HUES64 (cell line): ENCODE data around the gene ABL2.
"Not testable (repeated sequence)": the region's sequence is repeated elsewhere in the genome, so short reads cannot be mapped to it uniquely, and the experiment has no call there.

Source experiments
- H3K27ac ChIP-seq: 2 replicates; pipeline ENCODE4 v1.7.0; 2013; ENCODE audit warnings: low read depth, low read length, inconsistent platforms
- H3K27me3 ChIP-seq: 2 replicates; pipeline ENCODE4 v1.6.1; 2013; ENCODE audit warnings: mild to moderate bottlenecking, low read length; ENCODE audit not compliant: insufficient read depth
- H3K36me3 ChIP-seq: 2 replicates; pipeline ENCODE4 v1.6.1; 2013; ENCODE audit warnings: mild to moderate bottlenecking, low read length; ENCODE audit not compliant: insufficient read depth
- H3K4me1 ChIP-seq: 2 replicates; pipeline ENCODE4 v1.6.1; 2013; ENCODE audit warnings: mild to moderate bottlenecking, low read length, moderate library complexity; ENCODE audit not compliant: insufficient read depth
- H3K4me3 ChIP-seq: 2 replicates; pipeline ENCODE4 v1.5.1; 2013; ENCODE audit warnings: mild to moderate bottlenecking, low read length, moderate library complexity
- H3K9ac ChIP-seq: 2 replicates; pipeline ENCODE4 v1.6.1; 2013; ENCODE audit warnings: mild to moderate bottlenecking, low read depth, low read length
- H3K9me3 ChIP-seq: 2 replicates; pipeline ENCODE4 v1.6.1; 2013; ENCODE audit warnings: low read depth, low read length; ENCODE audit not compliant: insufficient read depth
- WGBS: fragments of 150-250, 120-280 bp; methylation state at CpG from one replicate; pipeline ENCODE4 v1.1.7; 2013; ENCODE audit warnings: missing lambda C conversion rate; 5-methylcytosine and 5-hydroxymethylcytosine counted together

Gene ABL2

GRCh38 chr1:179245426-179245825 is 15.9 kb upstream of the ABL2 start:
- not testable (repeated sequence) for H3K4me1 ChIP-seq, H3K27ac ChIP-seq, H3K36me3 ChIP-seq, H3K27me3 ChIP-seq, H3K9ac ChIP-seq, H3K4me3 ChIP-seq, H3K9me3 ChIP-seq
- WGBS, result 92% methylated on average over 2 of the region's 2 CpGs

GRCh38 chr1:179241530-179242097 is 12.1 kb upstream of the ABL2 start:
- Histone ChIP-seq H3K27ac (no peak overlapping the region), H3K9ac (no peak overlapping the region), H3K36me3 (no peaks in the 10 kb centered on the region), H3K4me3 (no peak overlapping the region), H3K4me1 (no peaks in the 10 kb centered on the region), H3K9me3 (no peaks in the 10 kb centered on the region), H3K27me3 (no peaks in the 10 kb centered on the region)
- WGBS, result 80% methylated on average over 4 of the region's 5 CpGs

- Histone ChIP-seq H3K4me1 (no peaks in the 10 kb centered on the region), H3K9me3 (no peaks in the 10 kb centered on the region), H3K4me3 (no peak overlapping the region), H3K9ac (no peak overlapping the region), H3K27ac (no peak overlapping the region), H3K36me3 (no peaks in the 10 kb centered on the region), H3K27me3 (no peaks in the 10 kb centered on the region)
- 91% methylated on average over 3 of the region's 4 CpGs for WGBS
Measured at GRCh38 chr1:179237222-179237621, 7.7 kb upstream of the ABL2 start.

- Histone ChIP-seq H3K9ac (no peak overlapping the region), H3K27me3 (peaks cover 8% of the 10 kb centered on the region; the same call in 1 of the 2 replicates), H3K4me1 (0 out of 2 replicates have a peak, but pooled peaks cover 3% of the 10 kb centered on the region), H3K36me3 (no peaks in the 10 kb centered on the region), H3K27ac (no peak overlapping the region), H3K9me3 (no peaks in the 10 kb centered on the region), H3K4me3 (no peak overlapping the region)
- 100% methylated on average over 1 of the region's 1 CpG for WGBS
Measured at GRCh38 chr1:179234863-179235262, 5.4 kb upstream of the ABL2 start.

- no peak overlapping the region for H3K9ac ChIP-seq
- H3K27ac ChIP-seq, result no peak overlapping the region
- no peak overlapping the region for H3K4me3 ChIP-seq
- WGBS, result 95% methylated on average over 4 of the region's 4 CpGs
- H3K4me1 ChIP-seq, result peaks cover 8% of the 10 kb centered on the region; the same call in 1 of the 2 replicates
- no peaks in the 10 kb centered on the region for H3K9me3 ChIP-seq
- H3K27me3 ChIP-seq, result peaks cover 8% of the 10 kb centered on the region; the same call in 1 of the 2 replicates
- H3K36me3 ChIP-seq, result no peaks in the 10 kb centered on the region
Measured at GRCh38 chr1:179231923-179232322, 2.4 kb upstream of the ABL2 start.

- no peaks in the 10 kb centered on the region for H3K36me3 ChIP-seq
- no peaks in the 10 kb centered on the region for H3K9me3 ChIP-seq
- no peak overlapping the region for H3K4me3 ChIP-seq
- no peak overlapping the region for H3K27ac ChIP-seq
- peaks cover 8% of the 10 kb centered on the region; the same call in 1 of the 2 replicates for H3K27me3 ChIP-seq
- 90% methylated on average over 3 of the region's 3 CpGs for whole genome bisulfite sequencing
- no peak overlapping the region for H3K9ac ChIP-seq
- H3K4me1 ChIP-seq, result peaks cover 8% of the 10 kb centered on the region; the same call in 1 of the 2 replicates
Measured at GRCh38 chr1:179230721-179231120, 1.2 kb upstream of the ABL2 start.

GRCh38 chr1:179230251-179230650 is 774 bp upstream of the ABL2 start:
- H3K36me3 ChIP-seq, result no peaks in the 10 kb centered on the region
- 67% methylated on average over 5 of the region's 5 CpGs for WGBS
- H3K9me3 ChIP-seq, result no peaks in the 10 kb centered on the region
- peaks cover 8% of the 10 kb centered on the region; the same call in 1 of the 2 replicates for H3K27me3 ChIP-seq
- peak overlapping the region; percentile 60 for H3K4me3 ChIP-seq
- peaks cover 8% of the 10 kb centered on the region; the same call in 1 of the 2 replicates for H3K4me1 ChIP-seq
- H3K9ac ChIP-seq, result no peak overlapping the region
- no peak overlapping the region for H3K27ac ChIP-seq

GRCh38 chr1:179228783-179229213 is 679 bp downstream of the ABL2 start:
- Histone ChIP-seq H3K27me3 (peaks cover 8% of the 10 kb centered on the region; the same call in 1 of the 2 replicates), H3K36me3 (no peaks in the 10 kb centered on the region), H3K9ac (peak overlapping the region; percentile 93; the same call in 1 of the 2 replicates), H3K4me3 (peak overlapping the region; percentile 68), H3K27ac (no peak overlapping the region), H3K9me3 (no peaks in the 10 kb centered on the region), H3K4me1 (peaks cover 8% of the 10 kb centered on the region; the same call in 1 of the 2 replicates)
- under 1% methylated on average over 8 of the region's 19 CpGs for WGBS

- Histone ChIP-seq H3K36me3 (0 out of 2 replicates have a peak, but pooled peaks cover 2% of the 10 kb centered on the region), H3K27ac (no peak overlapping the region), H3K9me3 (no peaks in the 10 kb centered on the region), H3K4me1 (peaks cover 8% of the 10 kb centered on the region; the same call in 1 of the 2 replicates), H3K9ac (no peak overlapping the region), H3K4me3 (no peak overlapping the region), H3K27me3 (peaks cover 8% of the 10 kb centered on the region; the same call in 1 of the 2 replicates)
Measured at GRCh38 chr1:179226738-179227137, 2.7 kb downstream of the ABL2 start.

- not testable (repeated sequence) for H3K4me3 ChIP-seq, H3K27me3 ChIP-seq, H3K27ac ChIP-seq, H3K9ac ChIP-seq, H3K9me3 ChIP-seq, H3K4me1 ChIP-seq, H3K36me3 ChIP-seq
- WGBS, result 96% methylated on average over 8 of the region's 8 CpGs
Measured at GRCh38 chr1:179224466-179224865, 5.0 kb downstream of the ABL2 start.

- H3K4me3 ChIP-seq, H3K9me3 ChIP-seq, H3K4me1 ChIP-seq, H3K27ac ChIP-seq, H3K27me3 ChIP-seq, H3K9ac ChIP-seq: not testable (repeated sequence)
- H3K36me3 ChIP-seq, result peaks cover 15% of the 10 kb centered on the region
- WGBS, result 91% methylated on average over 7 of the region's 7 CpGs
Measured at GRCh38 chr1:179221121-179221520, 8.4 kb downstream of the ABL2 start.
